ENCODE data around the gene CHCHD3. TPM values are rescaled to one million over a fixed set of nuclear protein-coding genes. Genes with fewer than 3 reads are reported as not detected.

Gene CHCHD3
- total RNA-seq, 1 experiment from 2014 or later, result 114 TPM

DNA sequence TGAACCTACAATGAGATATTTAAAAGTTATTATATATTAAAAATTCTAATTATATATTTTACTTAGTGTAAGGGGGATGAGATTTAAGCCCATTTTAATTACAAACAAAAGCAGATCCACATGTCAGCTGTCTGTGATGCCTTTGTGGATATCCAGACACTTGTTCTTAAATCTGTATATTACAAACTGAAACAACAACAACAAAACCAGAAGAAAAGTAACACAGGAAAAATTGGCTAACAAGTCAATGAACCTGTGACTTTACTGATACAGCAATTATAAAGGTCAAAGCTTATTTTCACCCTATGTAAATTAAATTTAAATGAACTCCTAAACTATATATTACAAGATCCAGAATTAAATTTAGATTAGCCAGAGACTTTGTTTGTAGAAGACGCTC lies 222.7 kb downstream of the CHCHD3 start (continued):
- no peak for TF ChIP-seq ZNF512 (CRISPR knock-in tag; IDR thresholded peaks at IDR 0.05; ENCODE audit: borderline replicate concordance)
- no peak for TF ChIP-seq SP1 (CRISPR knock-in tag; conservative IDR thresholded peaks at IDR 0.05)
- no peak for TF ChIP-seq MAX (CRISPR knock-in tag; IDR thresholded peaks at IDR 0.05)
- TF ChIP-seq ZNF138 (CRISPR knock-in tag; conservative IDR thresholded peaks at IDR 0.05), result no peak
- TF ChIP-seq CREM (CRISPR knock-in tag; IDR thresholded peaks at IDR 0.05), result no peak

DNA sequence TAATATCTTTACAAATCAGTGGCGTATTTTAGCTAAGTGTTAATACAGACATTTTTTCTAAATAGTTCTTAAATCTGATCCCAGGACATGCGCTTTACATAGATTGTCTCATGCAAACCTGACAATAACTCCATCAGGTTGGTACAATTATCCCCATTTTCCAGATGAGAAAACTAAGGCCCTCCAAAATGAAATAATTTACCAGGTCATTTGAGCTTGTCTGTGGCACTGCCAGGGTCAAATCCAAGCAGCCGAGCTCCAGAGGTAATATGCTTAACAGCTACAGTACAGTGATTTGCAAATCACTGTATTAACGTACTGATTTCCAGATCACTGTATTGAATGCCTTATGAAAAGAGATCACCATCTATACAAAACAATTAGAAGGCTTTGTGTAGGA lies 223.1 kb downstream of the CHCHD3 start:
- Mint-ChIP-seq H3K4me1 (peaks cover 22% of the 10 kb centered on the region), H3K36me3 (peaks cover 11% of the 10 kb centered on the region), H3K27ac (no peak overlapping the region), H3K9me3 (peaks cover 11% of the 10 kb centered on the region), H3K27me3 (ENCODE audit: low read depth) (no peaks in the 10 kb centered on the region), H3K4me3 (no peak overlapping the region)
- ATAC-seq (no peak), DNase-seq (ENCODE audit: low spot score) (no peak)
- ChIA-PET CTCF (no interaction called here), POLR2A (no interaction called here)
- TF ChIP-seq, protein P1, sequence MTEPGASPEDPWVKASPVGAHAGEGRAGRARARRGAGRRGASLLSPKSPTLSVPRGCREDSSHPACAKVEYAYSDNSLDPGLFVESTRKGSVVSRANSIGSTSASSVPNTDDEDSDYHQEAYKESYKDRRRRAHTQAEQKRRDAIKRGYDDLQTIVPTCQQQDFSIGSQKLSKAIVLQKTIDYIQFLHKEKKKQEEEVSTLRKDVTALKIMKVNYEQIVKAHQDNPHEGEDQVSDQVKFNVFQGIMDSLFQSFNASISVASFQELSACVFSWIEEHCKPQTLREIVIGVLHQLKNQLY (CRISPR knock-in tag; IDR thresholded peaks at IDR 0.05), result no peak
- TF ChIP-seq, protein P2, sequence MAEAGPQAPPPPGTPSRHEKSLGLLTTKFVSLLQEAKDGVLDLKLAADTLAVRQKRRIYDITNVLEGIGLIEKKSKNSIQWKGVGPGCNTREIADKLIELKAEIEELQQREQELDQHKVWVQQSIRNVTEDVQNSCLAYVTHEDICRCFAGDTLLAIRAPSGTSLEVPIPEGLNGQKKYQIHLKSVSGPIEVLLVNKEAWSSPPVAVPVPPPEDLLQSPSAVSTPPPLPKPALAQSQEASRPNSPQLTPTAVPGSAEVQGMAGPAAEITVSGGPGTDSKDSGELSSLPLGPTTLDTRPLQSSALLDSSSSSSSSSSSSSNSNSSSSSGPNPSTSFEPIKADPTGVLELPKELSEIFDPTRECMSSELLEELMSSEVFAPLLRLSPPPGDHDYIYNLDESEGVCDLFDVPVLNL (CRISPR knock-in tag; IDR thresholded peaks at IDR 0.05; ENCODE audit: borderline replicate concordance, low read depth), result no peak
- no peak for TF ChIP-seq ESRRA (CRISPR knock-in tag; IDR thresholded peaks at IDR 0.05; ENCODE audit: borderline replicate concordance)
- no peak for TF ChIP-seq NFE2L1 (CRISPR knock-in tag; IDR thresholded peaks at IDR 0.05)
- no peak for TF ChIP-seq ZNF121 (CRISPR knock-in tag; IDR thresholded peaks at IDR 0.05)
- no peak for TF ChIP-seq MXD4 (CRISPR knock-in tag; IDR thresholded peaks at IDR 0.05; ENCODE audit: borderline replicate concordance)
- TF ChIP-seq ZNF532 (CRISPR knock-in tag; IDR thresholded peaks at IDR 0.05; ENCODE audit: borderline replicate concordance), result no peak
- TF ChIP-seq ETV6 (CRISPR knock-in tag; IDR thresholded peaks at IDR 0.05), result no peak
- TF ChIP-seq ZNF423 (CRISPR knock-in tag; IDR thresholded peaks at IDR 0.05), result no peak
- no peak for TF ChIP-seq ZMAT4 (CRISPR knock-in tag; IDR thresholded peaks at IDR 0.05)
- TF ChIP-seq, protein P3, sequence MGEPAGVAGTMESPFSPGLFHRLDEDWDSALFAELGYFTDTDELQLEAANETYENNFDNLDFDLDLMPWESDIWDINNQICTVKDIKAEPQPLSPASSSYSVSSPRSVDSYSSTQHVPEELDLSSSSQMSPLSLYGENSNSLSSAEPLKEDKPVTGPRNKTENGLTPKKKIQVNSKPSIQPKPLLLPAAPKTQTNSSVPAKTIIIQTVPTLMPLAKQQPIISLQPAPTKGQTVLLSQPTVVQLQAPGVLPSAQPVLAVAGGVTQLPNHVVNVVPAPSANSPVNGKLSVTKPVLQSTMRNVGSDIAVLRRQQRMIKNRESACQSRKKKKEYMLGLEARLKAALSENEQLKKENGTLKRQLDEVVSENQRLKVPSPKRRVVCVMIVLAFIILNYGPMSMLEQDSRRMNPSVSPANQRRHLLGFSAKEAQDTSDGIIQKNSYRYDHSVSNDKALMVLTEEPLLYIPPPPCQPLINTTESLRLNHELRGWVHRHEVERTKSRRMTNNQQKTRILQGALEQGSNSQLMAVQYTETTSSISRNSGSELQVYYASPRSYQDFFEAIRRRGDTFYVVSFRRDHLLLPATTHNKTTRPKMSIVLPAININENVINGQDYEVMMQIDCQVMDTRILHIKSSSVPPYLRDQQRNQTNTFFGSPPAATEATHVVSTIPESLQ (CRISPR knock-in tag; IDR thresholded peaks at IDR 0.05), result no peak
- no peak for TF ChIP-seq PREB (CRISPR knock-in tag; IDR thresholded peaks at IDR 0.05; ENCODE audit: borderline replicate concordance)
- TF ChIP-seq, protein P4, sequence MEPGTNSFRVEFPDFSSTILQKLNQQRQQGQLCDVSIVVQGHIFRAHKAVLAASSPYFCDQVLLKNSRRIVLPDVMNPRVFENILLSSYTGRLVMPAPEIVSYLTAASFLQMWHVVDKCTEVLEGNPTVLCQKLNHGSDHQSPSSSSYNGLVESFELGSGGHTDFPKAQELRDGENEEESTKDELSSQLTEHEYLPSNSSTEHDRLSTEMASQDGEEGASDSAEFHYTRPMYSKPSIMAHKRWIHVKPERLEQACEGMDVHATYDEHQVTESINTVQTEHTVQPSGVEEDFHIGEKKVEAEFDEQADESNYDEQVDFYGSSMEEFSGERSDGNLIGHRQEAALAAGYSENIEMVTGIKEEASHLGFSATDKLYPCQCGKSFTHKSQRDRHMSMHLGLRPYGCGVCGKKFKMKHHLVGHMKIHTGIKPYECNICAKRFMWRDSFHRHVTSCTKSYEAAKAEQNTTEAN (CRISPR knock-in tag; IDR thresholded peaks at IDR 0.05), result no peak
- TF ChIP-seq NR1H2 (CRISPR knock-in tag; IDR thresholded peaks at IDR 0.05), result no peak
- no peak for TF ChIP-seq NFYB (CRISPR knock-in tag; conservative IDR thresholded peaks at IDR 0.05; ENCODE audit: low read depth)
- TF ChIP-seq, protein P5, sequence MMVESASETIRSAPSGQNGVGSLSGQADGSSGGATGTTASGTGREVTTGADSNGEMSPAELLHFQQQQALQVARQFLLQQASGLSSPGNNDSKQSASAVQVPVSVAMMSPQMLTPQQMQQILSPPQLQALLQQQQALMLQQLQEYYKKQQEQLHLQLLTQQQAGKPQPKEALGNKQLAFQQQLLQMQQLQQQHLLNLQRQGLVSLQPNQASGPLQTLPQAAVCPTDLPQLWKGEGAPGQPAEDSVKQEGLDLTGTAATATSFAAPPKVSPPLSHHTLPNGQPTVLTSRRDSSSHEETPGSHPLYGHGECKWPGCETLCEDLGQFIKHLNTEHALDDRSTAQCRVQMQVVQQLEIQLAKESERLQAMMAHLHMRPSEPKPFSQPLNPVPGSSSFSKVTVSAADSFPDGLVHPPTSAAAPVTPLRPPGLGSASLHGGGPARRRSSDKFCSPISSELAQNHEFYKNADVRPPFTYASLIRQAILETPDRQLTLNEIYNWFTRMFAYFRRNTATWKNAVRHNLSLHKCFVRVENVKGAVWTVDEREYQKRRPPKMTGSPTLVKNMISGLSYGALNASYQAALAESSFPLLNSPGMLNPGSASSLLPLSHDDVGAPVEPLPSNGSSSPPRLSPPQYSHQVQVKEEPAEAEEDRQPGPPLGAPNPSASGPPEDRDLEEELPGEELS (CRISPR knock-in tag; IDR thresholded peaks at IDR 0.05), result no peak

Data from WTC11 (cell line).